GM10248 (cell line): ENCODE measurements around the gene FANCF.
A peak's percentile ranks its signal among the peaks of the same experiment; 100 is the strongest.

ENCODE experiments used
- CTCF ChIA-PET: fragments of 300-600 bp; sonication (Branson Sonifier 250); formaldehyde crosslinking; extraction: SDS; loops from one replicate; lab custom pipeline; 2021; ENCODE audit warnings: antibody characterized with exemption; lab: Yijun Ruan, JAX
- POLR2A ChIA-PET: fragments of 350-650 bp; sonication (Branson Sonifier 250); formaldehyde crosslinking; extraction: SDS; loops from one replicate; lab custom pipeline; 2020; ENCODE audit warnings: antibody characterized with exemption; lab: Yijun Ruan, JAX
- DNase-seq: peaks from one replicate; pipeline ENCODE4 v3.0.0; 2012; ENCODE audit errors: extremely low spot score
- TF ChIP-seq, protein P1 (sequence below): IDR thresholded peaks from 2 replicates; pipeline ENCODE4 v1.5.1; 2012; ENCODE audit warnings: mild to moderate bottlenecking, low read depth; ENCODE audit errors: extremely low read depth, missing control alignments, control extremely low read depth

Gene FANCF

GRCh38 chr11:22624742-22625447 is 728 bp downstream of the FANCF start:
- CTCF ChIA-PET = interaction anchor here (0.7 to 2.6 kb wide), 10 partner anchors 8 to 204 kb away, joined by 3 to 9 read pairs (median 4); no protein-coding TSS in a partner anchor
- DNase-seq = peak; percentile 57
- POLR2A ChIA-PET = no interaction called here
- TF ChIP-seq, protein P1, sequence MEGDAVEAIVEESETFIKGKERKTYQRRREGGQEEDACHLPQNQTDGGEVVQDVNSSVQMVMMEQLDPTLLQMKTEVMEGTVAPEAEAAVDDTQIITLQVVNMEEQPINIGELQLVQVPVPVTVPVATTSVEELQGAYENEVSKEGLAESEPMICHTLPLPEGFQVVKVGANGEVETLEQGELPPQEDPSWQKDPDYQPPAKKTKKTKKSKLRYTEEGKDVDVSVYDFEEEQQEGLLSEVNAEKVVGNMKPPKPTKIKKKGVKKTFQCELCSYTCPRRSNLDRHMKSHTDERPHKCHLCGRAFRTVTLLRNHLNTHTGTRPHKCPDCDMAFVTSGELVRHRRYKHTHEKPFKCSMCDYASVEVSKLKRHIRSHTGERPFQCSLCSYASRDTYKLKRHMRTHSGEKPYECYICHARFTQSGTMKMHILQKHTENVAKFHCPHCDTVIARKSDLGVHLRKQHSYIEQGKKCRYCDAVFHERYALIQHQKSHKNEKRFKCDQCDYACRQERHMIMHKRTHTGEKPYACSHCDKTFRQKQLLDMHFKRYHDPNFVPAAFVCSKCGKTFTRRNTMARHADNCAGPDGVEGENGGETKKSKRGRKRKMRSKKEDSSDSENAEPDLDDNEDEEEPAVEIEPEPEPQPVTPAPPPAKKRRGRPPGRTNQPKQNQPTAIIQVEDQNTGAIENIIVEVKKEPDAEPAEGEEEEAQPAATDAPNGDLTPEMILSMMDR = peak; percentile 64

DNA sequence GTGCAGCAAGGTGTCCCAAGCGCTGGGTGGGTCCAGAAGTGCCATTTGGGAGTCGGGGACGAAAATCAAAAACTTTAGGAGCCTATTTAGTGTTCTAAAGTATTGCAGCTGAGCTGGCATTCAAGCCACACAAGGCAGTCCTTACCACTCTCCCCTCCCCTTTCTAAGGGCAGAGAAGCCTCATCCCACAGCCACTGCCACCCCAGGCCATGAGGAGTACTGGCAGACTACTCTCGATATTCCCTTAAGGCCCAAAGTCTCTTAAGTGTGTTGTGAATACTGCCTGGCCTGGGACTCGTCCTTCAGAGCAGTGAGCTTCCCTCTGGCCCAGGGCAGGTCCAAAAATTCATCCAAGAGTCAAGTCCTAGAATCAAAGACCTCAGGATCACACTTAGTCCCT is 7.8 kb downstream of the FANCF start:
- ChIA-PET CTCF (interaction anchor here (0.6 kb wide), 1 partner anchor 13 kb away, joined by 3 read pairs; no protein-coding TSS in a partner anchor), POLR2A (no interaction called here)
- TF ChIP-seq, protein P1 = no peak
- DNase-seq = no peak

DNA sequence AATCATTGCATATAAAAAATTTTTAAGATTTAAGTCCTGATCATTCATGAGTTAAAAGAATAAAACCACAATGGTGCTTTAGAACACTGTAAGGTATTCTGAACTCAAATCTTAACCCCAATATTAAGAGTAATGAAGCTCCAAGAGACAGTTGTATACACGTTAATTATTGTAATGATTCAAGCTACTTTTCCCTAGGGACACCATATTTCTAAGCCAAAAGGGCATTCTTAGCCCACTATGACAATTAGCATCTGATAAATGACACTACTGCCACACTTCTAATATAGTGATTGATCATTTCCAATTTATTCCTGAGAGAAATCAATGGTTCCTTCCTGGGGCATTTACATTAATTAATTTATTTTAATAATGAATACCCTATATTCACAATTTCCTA is 21.7 kb downstream of the FANCF start:
- DNase-seq = no peak

GRCh38 chr11:22602504-22602903 is 23.1 kb downstream of the FANCF start:
- ChIA-PET POLR2A (no interaction called here), CTCF (no interaction called here)
- TF ChIP-seq, protein P1 = no peak
- no peak for DNase-seq

More for the DNA sequence above, 21.7 kb downstream of the FANCF start:
- TF ChIP-seq, protein P1 = no peak
- POLR2A ChIA-PET = no interaction called here
- CTCF ChIA-PET = interaction anchor here (1.1 to 1.7 kb wide), 5 partner anchors 8 to 26 kb away, joined by 3 to 6 read pairs (median 3); no protein-coding TSS in a partner anchor

GRCh38 chr11:22599458-22599857 is 26.2 kb downstream of the FANCF start:
- TF ChIP-seq, protein P1 = no peak
- no peak for DNase-seq
- ChIA-PET CTCF (no interaction called here), POLR2A (no interaction called here)

GRCh38 chr11:22597062-22597461 is 28.6 kb downstream of the FANCF start:
- ChIA-PET POLR2A (no interaction called here), CTCF (no interaction called here)
- no peak for DNase-seq
- TF ChIP-seq, protein P1 = no peak
